Tibial nerve (tissue), 4 donors: ENCODE measurements around the gene RAB1A.

Experiments used
- EP300 ChIP-seq, 2 donors: sonication (generic); formaldehyde crosslinking; IDR thresholded peaks; one replicate each; pipeline ENCODE4 v1.6.1; 2017; ENCODE audit warnings: antibody characterized with exemption in 2 of 2, mild to moderate bottlenecking in 1 of 2
- POLR2A ChIP-seq, 2 donors: fragments of 450-650 bp; IDR thresholded peaks; one replicate each; pipeline ENCODE4 v1.6.1; 2017; ENCODE audit warnings: antibody characterized with exemption in 2 of 2, mild to moderate bottlenecking in 2 of 2, moderate library complexity in 2 of 2
- TF ChIP-seq, protein P1 (sequence below), 5 experiments: fragments of 200-600 bp in 3 of 5; fragments of 450-650 bp in 2 of 5; sonication (generic) in 3 of 5; IDR thresholded peaks; one replicate each; pipeline ENCODE4 v1.5.1; 2016 to 2019; ENCODE audit warnings: antibody characterized with exemption in 5 of 5, mild to moderate bottlenecking in 3 of 5, moderate library complexity in 2 of 5

DNA sequence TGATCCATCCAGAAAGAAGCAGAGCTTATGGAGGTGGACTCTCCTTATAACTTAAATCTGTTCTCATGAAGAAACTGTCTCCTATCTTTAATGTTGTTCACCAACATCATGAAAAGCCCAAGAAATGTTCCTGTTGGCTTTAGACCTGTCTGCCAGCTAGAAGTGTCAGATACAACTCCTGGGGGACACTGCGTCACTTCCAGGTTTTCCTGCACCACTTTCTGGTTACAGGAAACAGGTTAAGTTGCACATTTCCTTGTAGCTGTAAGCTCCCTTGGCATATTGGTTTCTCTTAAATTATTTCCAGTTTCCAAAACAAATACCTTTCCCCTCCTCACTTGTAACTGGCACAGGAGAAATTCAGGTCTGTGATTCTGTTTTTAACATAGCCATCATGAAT is 70.8 kb downstream of the RAB1A start:
- TF ChIP-seq, protein P1, sequence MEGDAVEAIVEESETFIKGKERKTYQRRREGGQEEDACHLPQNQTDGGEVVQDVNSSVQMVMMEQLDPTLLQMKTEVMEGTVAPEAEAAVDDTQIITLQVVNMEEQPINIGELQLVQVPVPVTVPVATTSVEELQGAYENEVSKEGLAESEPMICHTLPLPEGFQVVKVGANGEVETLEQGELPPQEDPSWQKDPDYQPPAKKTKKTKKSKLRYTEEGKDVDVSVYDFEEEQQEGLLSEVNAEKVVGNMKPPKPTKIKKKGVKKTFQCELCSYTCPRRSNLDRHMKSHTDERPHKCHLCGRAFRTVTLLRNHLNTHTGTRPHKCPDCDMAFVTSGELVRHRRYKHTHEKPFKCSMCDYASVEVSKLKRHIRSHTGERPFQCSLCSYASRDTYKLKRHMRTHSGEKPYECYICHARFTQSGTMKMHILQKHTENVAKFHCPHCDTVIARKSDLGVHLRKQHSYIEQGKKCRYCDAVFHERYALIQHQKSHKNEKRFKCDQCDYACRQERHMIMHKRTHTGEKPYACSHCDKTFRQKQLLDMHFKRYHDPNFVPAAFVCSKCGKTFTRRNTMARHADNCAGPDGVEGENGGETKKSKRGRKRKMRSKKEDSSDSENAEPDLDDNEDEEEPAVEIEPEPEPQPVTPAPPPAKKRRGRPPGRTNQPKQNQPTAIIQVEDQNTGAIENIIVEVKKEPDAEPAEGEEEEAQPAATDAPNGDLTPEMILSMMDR (IDR thresholded peaks at IDR 0.05): no peak
- TF ChIP-seq POLR2A (IDR thresholded peaks at IDR 0.05) (no peak), EP300 (IDR thresholded peaks at IDR 0.05) (peak in 1 of 2 donors; percentile 54)
